Activated CD4-positive, alpha-beta T cell treated with anti-CD3 and anti-CD28 coated beads, Interleukin-2, amount 50 U/mL, for 24 hours (primary cell): Measurements from ENCODE around the gene MINK1.

Experiments
- DNase-seq, 2 donors: peaks; one replicate each; pipeline ENCODE4 v3.0.0-alpha.2; 2020; ENCODE audit warnings: low read depth in 1 of 2, low spot score in 1 of 2

MINK1 gene

DNA sequence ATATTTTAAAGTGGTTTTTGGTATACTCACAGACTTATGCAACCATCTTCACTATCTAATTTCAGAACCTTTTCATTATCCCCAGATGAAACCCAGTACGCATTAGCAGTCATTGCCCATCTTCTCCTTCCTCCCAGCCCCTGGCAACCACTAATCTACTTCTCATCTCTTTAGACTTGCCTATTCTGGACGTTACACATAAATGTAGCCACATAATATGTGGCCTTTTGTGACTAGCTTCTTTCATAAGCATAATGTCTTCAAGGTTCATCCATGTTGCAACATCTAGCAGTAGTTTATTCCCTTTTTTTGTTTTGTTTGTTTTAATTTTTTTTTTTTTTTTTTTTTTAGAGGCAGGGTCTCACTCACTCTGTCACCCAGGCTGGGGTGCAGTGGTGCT is 37.7 kb downstream of the MINK1 start:
- no peak for DNase-seq

DNA sequence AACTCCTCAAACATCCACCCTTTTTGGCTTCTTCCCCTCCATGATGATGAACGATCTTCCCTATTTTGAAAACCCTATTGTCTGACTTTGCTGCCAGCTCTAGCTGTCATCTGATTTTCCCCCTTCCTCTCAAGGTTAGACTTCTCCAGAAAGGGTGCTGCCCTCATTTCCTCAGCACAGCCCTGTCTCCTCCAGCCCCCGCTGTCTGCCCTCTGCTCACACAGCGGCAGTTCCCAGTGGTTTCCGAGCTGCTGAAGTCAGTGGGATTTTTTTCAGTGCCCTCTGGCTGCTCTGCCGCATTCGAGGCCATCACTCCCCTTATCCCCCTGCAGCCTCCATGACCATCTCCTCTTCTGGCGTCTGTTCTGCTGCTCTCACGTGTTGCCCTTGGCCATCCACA is 39.6 kb downstream of the MINK1 start:
- DNase-seq = no peak

DNA sequence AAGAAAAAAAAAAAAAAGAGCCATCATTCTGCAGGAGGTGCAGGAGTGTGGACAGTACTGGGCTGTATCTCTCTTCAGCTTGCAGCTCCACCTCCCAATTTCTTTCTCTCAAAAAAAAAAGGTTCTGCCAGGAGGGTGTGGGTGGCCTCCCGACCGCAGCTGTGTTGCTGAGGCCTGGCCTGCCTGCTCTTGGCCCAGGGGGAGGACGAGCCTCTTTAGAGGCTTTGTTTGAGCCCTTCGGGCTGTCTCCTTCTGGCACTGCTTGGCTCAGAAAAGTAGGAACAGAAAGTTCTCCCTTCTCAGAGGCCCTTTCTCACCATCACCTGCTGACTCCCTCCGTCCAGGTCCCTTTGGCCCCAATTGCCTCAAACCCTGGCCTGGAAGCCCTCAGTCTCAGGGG is 43.9 kb downstream of the MINK1 start:
- DNase-seq = no peak

- DNase-seq = no peak
Observed at GRCh38 chr17:4879601-4880000, 46.5 kb downstream of the MINK1 start.

- DNase-seq = no peak
Observed at GRCh38 chr17:4880857-4881256, 47.7 kb downstream of the MINK1 start.

- DNase-seq = peak; percentile 28 to 53
Observed at GRCh38 chr17:4881761-4882555, 48.8 kb downstream of the MINK1 start.

DNA sequence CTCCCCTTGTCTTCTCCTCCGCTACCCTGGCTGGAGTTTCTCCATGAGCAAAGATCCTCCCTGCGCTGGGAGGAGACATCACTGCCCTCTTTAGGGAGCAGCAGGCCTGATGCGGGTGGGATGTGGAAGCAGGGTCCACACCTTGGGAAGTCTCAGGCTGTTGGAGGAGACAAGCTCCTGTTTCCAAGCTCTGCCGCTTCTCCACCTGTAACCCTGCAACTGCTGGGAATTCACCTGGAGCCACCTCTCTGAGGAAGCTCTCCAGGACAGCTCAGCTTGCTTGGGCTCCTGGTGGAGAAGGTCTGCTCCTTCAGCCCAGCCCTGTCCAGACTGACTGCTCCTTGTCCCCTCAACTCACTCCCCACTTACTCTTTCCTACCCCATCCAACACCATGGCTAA is 51.3 kb downstream of the MINK1 start:
- DNase-seq = no peak

- DNase-seq = no peak
Observed at GRCh38 chr17:4886830-4887229, 53.7 kb downstream of the MINK1 start.

GRCh38 chr17:4887581-4887980 is 54.4 kb downstream of the MINK1 start:
- DNase-seq = no peak

DNA sequence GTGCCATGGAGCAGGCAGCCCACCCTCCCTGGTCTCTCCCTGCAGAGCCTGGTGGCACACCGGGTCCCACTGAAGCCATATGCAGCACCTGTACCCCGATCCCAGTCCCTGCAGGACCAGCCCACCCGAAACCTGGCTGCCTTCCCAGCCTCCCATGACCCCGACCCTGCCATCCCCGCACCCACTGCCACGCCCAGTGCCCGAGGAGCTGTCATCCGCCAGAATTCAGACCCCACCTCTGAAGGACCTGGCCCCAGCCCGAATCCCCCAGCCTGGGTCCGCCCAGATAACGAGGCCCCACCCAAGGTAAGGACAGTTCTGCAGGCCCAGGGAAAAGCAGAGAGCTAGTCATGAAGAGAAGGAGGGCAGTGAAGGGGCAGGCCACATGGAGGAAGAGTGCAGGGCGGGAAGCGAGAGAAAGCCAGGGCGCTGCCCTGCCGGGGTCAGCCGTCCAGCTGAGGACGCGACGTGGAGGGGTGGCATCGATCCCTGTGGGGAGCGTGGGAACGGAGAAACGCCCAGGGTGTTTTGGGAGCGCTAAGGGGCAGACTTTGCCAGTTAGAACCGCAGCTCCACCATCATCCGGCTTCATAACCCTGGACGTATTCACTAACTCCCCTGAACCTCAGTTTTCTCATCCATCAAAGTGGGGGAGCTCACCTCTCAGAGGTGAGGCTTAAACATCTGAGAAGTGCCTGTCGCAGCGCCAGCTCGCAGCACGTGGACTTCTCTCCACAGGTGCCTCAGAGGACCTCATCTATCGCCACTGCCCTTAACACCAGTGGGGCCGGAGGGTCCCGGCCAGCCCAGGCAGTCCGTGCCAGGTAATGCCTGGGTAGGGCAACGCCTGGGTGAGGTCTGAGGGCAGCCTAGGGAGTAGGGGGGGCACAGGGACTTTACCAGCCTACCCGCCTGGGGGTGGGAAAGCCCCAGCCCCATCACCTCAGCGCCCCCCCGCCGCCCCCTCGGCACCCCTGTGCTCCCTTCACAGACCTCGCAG is 58.6 kb downstream of the MINK1 start:
- DNase-seq = no peak

- no peak for DNase-seq
Observed at GRCh38 chr17:4892499-4893221, 59.5 kb downstream of the MINK1 start.

DNA sequence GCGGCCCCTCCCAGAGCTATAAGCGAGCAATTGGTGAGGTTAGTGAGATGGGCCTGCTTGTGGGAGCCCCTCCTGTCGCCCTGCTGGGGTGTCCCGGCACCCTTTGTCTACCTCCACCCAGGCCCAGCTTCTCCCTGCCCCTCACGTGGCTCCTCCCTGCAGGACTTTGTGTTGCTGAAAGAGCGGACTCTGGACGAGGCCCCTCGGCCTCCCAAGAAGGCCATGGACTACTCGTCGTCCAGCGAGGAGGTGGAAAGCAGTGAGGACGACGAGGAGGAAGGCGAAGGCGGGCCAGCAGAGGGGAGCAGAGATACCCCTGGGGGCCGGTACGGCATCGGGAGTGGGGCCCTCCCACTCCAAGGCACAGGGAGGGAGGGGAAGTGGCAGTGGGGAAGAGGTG is 60.1 kb downstream of the MINK1 start:
- no peak for DNase-seq

DNA sequence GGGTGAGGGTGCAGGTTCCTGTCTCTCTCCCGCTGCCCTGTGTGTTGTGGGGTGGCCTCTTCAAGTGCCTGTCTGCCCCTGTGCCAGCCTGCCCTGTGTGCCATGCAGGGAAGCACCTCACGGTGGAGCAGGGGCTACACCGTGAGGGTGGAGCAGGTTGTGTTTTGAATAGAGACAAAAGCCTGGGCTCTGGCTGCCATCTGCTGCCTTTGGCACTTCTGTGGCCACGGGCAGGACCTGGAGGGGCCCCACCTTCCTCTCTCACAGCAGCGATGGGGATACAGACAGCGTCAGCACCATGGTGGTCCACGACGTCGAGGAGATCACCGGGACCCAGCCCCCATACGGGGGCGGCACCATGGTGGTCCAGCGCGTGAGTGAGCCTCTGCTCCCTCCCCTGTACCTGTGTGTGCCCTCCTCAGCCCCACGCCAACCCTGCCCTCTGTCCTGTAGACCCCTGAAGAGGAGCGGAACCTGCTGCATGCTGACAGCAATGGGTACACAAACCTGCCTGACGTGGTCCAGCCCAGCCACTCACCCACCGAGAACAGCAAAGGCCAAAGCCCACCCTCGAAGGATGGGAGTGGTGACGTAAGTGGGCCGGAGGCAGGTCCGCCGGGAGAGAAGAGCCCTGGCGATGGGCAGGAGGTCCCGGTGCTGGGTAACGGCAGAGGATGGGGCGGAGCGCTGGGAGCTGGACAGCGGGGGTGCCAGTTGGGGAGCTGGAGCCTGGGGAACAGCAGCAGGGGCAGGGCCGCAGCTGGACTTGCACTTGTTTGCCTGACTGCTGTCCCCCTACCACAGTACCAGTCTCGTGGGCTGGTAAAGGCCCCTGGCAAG is 60.8 kb downstream of the MINK1 start:
- DNase-seq = no peak

GRCh38 chr17:4895121-4895520 is 62.0 kb downstream of the MINK1 start:
- no peak for DNase-seq

- no peak for DNase-seq
Observed at GRCh38 chr17:4895657-4896331, 62.7 kb downstream of the MINK1 start.

DNA sequence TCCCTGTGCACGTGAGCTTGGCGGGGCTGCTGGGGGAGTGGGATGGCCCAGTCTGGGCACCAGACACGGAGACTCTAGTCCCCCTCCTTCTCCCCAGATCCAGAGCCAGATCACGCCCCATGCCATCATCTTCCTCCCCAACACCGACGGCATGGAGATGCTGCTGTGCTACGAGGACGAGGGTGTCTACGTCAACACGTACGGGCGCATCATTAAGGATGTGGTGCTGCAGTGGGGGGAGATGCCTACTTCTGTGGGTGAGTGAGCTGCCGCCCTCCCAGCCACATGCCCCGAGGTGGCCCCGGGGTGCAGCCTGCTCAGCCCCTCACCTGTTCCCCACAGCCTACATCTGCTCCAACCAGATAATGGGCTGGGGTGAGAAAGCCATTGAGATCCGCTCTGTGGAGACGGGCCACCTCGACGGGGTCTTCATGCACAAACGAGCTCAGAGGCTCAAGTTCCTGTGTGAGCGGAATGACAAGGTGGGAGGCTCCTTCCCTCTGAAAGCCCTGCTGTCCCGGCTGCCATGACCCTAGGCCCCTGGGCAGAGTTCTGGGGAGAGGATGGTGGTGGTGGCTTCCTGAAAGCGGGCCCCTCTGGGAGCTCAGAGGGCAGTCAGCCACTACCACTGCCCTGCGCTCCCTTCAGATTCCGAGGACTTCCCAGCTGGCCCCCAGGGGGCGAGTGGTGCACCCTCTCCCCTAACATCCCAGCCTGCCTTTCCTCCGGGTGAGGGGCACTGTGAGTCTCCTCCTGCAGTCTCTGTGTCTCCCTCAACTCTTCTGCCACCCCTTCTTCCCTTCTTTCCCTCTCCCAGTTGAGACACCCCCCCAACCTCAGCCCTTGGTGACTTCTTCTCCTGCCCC is 63.4 kb downstream of the MINK1 start:
- DNase-seq = no peak

GRCh38 chr17:4897198-4897687 is 64.1 kb downstream of the MINK1 start:
- no peak for DNase-seq

DNA sequence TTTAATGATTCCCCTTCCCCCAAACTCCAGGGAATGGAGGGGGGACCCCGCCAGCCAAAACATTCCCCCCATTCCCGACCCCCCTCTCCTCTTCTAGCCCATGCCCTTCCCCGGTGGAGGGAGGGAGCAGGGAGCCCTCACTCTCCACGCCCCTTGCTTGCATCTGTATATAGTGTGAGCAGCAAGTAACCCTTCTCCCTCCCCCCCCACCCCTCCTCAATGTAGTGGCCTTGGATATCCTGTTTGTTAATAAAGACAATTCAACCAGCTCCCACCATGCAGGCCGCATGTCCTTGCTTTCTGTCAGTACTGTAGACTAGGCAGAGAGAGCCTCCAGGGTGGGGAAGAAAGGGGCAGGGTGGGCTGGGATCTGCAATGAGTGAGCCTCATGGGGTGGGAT is 64.6 kb downstream of the MINK1 start:
- no peak for DNase-seq

GRCh38 chr17:4898351-4898750 is 65.2 kb downstream of the MINK1 start:
- no peak for DNase-seq
